ENCODE data around the gene ZNF141. TPM values are rescaled to one million over a fixed set of nuclear protein-coding genes. Genes with fewer than 3 reads are reported as not detected.

The ZNF141 gene
- total RNA-seq, 2 donors from 2014 or later, result 17.2 to 32.2 TPM

DNA sequence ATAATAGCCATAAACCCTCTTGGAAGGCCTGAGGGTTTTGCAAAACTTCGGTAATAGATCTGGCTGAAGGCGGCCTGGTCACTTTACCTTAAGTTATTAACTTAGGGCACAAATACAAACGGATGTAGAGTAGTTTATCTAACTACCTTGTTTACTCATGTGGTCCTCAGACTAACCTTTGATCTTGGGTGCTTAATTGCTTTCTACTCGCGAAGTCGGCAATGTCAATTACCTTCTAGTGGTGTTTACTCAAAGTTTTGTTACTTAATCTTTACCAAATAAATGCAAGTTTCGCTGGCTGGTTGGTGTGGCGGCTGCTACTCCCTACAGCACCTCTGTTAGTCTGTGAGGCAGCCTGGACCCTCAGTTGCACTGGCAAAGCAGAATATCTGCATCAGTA is 8.9 kb upstream of the ZNF141 start:
- intact Hi-C loops (cut with DNase I), result no loop called here
- Histone ChIP-seq H3K27ac (no peak overlapping the region), H3K27me3 (replicated peaks; ENCODE audit: insufficient read depth) (no peaks in the 10 kb centered on the region), H3K36me3 (no peaks in the 10 kb centered on the region), H3K9me3 (no peaks in the 10 kb centered on the region), H3K4me1 (replicated peaks) (no peaks in the 10 kb centered on the region), H3K4me3 (no peak overlapping the region)
- TF ChIP-seq, protein P1, sequence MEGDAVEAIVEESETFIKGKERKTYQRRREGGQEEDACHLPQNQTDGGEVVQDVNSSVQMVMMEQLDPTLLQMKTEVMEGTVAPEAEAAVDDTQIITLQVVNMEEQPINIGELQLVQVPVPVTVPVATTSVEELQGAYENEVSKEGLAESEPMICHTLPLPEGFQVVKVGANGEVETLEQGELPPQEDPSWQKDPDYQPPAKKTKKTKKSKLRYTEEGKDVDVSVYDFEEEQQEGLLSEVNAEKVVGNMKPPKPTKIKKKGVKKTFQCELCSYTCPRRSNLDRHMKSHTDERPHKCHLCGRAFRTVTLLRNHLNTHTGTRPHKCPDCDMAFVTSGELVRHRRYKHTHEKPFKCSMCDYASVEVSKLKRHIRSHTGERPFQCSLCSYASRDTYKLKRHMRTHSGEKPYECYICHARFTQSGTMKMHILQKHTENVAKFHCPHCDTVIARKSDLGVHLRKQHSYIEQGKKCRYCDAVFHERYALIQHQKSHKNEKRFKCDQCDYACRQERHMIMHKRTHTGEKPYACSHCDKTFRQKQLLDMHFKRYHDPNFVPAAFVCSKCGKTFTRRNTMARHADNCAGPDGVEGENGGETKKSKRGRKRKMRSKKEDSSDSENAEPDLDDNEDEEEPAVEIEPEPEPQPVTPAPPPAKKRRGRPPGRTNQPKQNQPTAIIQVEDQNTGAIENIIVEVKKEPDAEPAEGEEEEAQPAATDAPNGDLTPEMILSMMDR (IDR thresholded peaks at IDR 0.05), result no peak
- TF ChIP-seq POLR2A (IDR thresholded peaks at IDR 0.05), result no peak
- no peak for TF ChIP-seq POLR2AphosphoS5 (IDR thresholded peaks at IDR 0.05)
- no peak for DNase-seq (ENCODE audit: low spot score)
- WGBS, result 70% methylated on average over 8 of the region's 8 CpGs

DNA sequence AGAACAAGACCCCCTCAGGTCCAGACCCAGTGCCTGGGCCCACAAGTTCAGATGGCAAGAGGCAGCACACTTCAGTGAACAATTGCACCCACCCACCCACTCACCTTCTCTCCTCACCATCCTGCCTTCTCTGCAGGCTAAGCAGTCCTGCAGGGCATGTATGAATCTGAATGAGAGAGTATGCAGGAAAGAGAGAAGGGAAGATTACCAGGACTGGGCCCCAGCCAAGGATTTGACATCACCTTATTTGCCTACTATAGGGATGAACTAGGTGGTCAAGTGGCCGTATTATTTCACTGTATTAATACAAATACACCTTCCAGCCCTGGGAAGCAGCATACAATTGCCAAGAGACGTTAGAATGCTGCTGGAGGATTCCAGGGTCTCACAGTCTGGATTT is 2.1 kb upstream of the ZNF141 start:
- no peaks in the 10 kb centered on the region for H3K4me1 ChIP-seq (replicated peaks)
- no peaks in the 10 kb centered on the region for H3K27me3 ChIP-seq (replicated peaks; ENCODE audit: insufficient read depth)
- DNase-seq (ENCODE audit: low spot score), result no peak
- no peaks in the 10 kb centered on the region for H3K36me3 ChIP-seq
- intact Hi-C loops (cut with DNase I), result loop anchor here (10.0 kb wide), 1 partner anchor 339 kb away; the partner anchor contains the start of genes ATP5ME and MYL5
- 48% methylated on average over 2 of the region's 2 CpGs for WGBS
- H3K27ac ChIP-seq, result no peak overlapping the region
- no peaks in the 10 kb centered on the region for H3K9me3 ChIP-seq
- TF ChIP-seq, protein P1 (IDR thresholded peaks at IDR 0.05), result no peak
- TF ChIP-seq POLR2A (IDR thresholded peaks at IDR 0.05) (no peak), POLR2AphosphoS5 (IDR thresholded peaks at IDR 0.05) (no peak)
- no peak overlapping the region for H3K4me3 ChIP-seq

DNA sequence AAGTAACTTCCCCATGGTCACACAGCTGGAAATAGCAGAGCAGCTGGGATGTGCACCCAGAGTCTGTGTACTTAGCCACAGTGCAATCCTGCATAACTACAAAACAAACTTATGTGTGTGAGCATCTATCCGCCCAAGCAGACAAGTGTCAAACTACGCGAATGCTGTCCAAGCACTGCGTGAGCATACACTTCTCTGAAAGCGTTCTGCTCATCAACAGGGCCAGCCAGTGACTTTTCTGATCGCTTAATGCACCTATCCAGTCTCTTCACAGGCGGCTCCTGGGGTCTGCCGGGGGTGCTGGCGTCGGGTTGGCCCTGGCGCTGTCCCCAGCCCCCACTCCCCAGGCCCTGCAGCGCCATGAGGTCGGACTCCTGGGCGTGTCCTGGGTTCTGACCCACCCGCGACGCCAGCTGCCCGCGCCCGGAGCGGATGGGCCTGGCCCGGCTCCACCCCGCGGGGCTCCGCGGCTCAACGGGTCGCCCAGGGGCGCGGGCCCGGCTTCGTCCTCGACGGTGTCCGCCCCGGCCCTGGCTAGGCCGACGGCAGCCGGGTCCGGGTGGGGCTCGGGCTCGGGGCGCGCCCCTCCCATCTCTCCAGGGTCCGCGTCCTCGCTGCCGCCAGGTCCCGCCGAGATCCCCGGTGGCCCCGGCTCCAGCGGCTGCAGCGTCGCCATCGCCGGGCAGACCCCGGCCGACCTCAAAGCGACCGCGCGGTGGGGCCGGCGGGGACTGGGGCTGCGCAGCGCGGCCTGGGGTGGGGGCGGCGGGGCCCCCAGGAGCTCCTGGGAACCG is 1.3 kb upstream of the ZNF141 start:
- Histone ChIP-seq H3K4me1 (replicated peaks) (no peaks in the 10 kb centered on the region), H3K27me3 (replicated peaks; ENCODE audit: insufficient read depth) (no peaks in the 10 kb centered on the region), H3K27ac (peak overlapping the region; percentile 89 to 91), H3K36me3 (no peaks in the 10 kb centered on the region), H3K9me3 (no peaks in the 10 kb centered on the region), H3K4me3 (peak overlapping the region; percentile 82 to 83)
- TF ChIP-seq POLR2A (IDR thresholded peaks at IDR 0.05), result no peak
- WGBS, result 6% methylated on average over 57 of the region's 71 CpGs
- intact Hi-C loops (cut with DNase I), result loop anchor here (10.0 kb wide), 1 partner anchor 339 kb away; the partner anchor contains the start of genes ATP5ME and MYL5
- no peak for DNase-seq (ENCODE audit: low spot score)

DNA sequence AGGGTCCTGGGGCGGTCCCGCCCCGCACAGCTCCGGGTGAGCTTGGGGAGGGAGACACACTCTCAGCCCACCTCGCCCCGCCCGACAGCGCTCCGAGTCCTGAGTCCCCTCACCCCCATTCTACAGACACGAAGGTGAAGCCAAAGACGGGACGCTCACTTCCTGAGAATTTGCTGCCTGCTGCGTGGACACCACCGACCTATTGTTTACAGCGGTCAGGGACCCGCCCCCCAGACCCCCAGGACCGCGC is 796 bp upstream of the ZNF141 start:
- Histone ChIP-seq H3K4me1 (replicated peaks) (no peaks in the 10 kb centered on the region), H3K36me3 (no peaks in the 10 kb centered on the region), H3K9me3 (no peaks in the 10 kb centered on the region), H3K27ac (peak overlapping the region; percentile 89 to 91), H3K27me3 (replicated peaks; ENCODE audit: insufficient read depth) (no peaks in the 10 kb centered on the region), H3K4me3 (peak overlapping the region; percentile 82 to 83)
- no peak for DNase-seq (ENCODE audit: low spot score)
- TF ChIP-seq, protein P1 (IDR thresholded peaks at IDR 0.05), result no peak
- TF ChIP-seq POLR2A (IDR thresholded peaks at IDR 0.05), result no peak
- TF ChIP-seq POLR2AphosphoS5 (IDR thresholded peaks at IDR 0.05), result no peak
- intact Hi-C loops (cut with DNase I), result loop anchor here (10.0 kb wide), 1 partner anchor 338 kb away; the partner anchor contains the start of genes ATP5ME and MYL5
- WGBS, result 2% methylated on average over 9 of the region's 18 CpGs

DNA sequence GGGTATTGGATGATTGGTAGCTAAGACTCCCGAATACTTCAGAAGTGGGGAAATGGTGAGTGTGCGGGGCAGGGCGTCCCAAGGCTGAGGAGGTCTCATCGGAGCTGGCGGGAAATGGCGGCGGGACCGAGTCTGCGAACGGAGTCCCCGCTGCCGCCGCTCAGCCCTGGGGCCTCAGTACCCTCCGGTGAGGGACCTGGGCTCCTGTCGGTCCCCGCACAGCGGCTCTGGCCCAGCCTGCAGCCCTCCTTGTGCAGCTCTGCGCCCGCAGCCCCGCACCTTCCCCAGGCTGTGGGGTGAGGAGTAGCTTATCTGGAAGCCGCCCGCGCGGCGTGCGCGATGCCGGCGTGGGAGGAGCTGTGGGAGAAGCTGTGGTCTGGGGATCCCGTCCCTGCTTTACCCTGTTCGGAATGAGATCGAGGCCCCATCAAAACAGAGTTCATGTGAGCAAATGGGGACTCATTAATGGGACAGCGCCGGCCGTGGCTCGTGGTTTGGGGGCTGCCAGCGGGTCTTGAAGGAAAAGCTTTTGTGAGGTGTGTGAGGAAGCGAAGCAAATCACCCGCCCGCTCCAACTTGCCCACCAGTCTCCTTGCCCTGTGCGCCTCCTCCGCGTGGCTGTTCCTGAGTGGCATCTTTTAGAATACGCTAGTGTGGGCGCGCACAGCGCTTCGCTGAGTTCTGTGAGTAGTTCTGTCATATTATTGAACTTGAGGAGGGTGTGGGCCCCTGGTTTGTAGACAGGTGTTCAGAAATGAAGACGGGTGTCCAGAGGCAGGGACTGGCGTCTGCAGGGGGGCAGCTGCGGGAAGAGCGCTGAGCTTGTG is 531 bp downstream of the ZNF141 start:
- Histone ChIP-seq H3K4me3 (peak overlapping the region; percentile 82 to 83), H3K27me3 (replicated peaks; ENCODE audit: insufficient read depth) (no peaks in the 10 kb centered on the region), H3K27ac (peak overlapping the region; percentile 89 to 91), H3K4me1 (replicated peaks) (no peaks in the 10 kb centered on the region), H3K36me3 (no peaks in the 10 kb centered on the region), H3K9me3 (no peaks in the 10 kb centered on the region)
- intact Hi-C loops (cut with DNase I), result loop anchor here (10.0 kb wide), 1 partner anchor 337 kb away; the partner anchor contains the start of genes ATP5ME and MYL5
- 5% methylated on average over 52 of the region's 52 CpGs for WGBS
- TF ChIP-seq POLR2A (IDR thresholded peaks at IDR 0.05), result no peak
- TF ChIP-seq POLR2AphosphoS5 (IDR thresholded peaks at IDR 0.05), result no peak
- TF ChIP-seq, protein P1 (IDR thresholded peaks at IDR 0.05), result no peak
- peak; percentile 7 for DNase-seq (ENCODE audit: low spot score)

Data from prostate gland (tissue), 2 donors.